IPS-18c (cell line): ENCODE results near the gene CATSPERZ.
A peak's percentile ranks its signal among the peaks of the same experiment; 100 is the strongest.

Experiments used
- H3K4me3 ChIP-seq: 2 replicates; pipeline ENCODE4 v1.7.0; 2013; ENCODE audit warnings: low read depth, mild to moderate bottlenecking, low read length, moderate library complexity; ENCODE audit not compliant: insufficient read depth
- H3K9me3 ChIP-seq: one replicate; pipeline ENCODE4 v1.6.1; 2013; ENCODE audit warnings: mild to moderate bottlenecking, low read length, moderate library complexity; ENCODE audit not compliant: control insufficient read depth, insufficient read depth

Gene CATSPERZ

GRCh38 chr11:64278576-64279190 is 21.5 kb upstream of the CATSPERZ start:
- no peak overlapping the region for H3K4me3 ChIP-seq

GRCh38 chr11:64281957-64282770 is 18.0 kb upstream of the CATSPERZ start:
- Histone ChIP-seq H3K9me3 (no peaks in the 10 kb centered on the region), H3K4me3 (no peak overlapping the region; the same call in 1 of the 2 replicates)

More at GRCh38 chr11:64278576-64279190, 21.5 kb upstream of the CATSPERZ start:
- H3K9me3 ChIP-seq: no peaks in the 10 kb centered on the region

- H3K9me3 ChIP-seq: no peaks in the 10 kb centered on the region
- H3K4me3 ChIP-seq: no peak overlapping the region
Observed at GRCh38 chr11:64283092-64283491, 17.1 kb upstream of the CATSPERZ start.

GRCh38 chr11:64284048-64284961 is 15.9 kb upstream of the CATSPERZ start, which contains the start of gene BAD:
TSS of gene BAD (minus strand) at chr11:64284665. CDS start at chr11:64284368, 297 bp downstream.
- Histone ChIP-seq H3K9me3 (no peaks in the 10 kb centered on the region), H3K4me3 (peak within 1 kb of the TSS; percentile 84)

GRCh38 chr11:64284962-64285884 is 14.9 kb upstream of the CATSPERZ start, which contains the start of gene GPR137:
TSS of gene GPR137 (plus strand) at chr11:64285848. CDS start at chr11:64286525, 677 bp downstream.
- Histone ChIP-seq H3K4me3 (peak within 1 kb of the TSS; percentile 84), H3K9me3 (no peaks in the 10 kb centered on the region)

- Histone ChIP-seq H3K9me3 (no peaks in the 10 kb centered on the region), H3K4me3 (peak overlapping the region; percentile 84)
Observed at GRCh38 chr11:64285885-64286800, 14.0 kb upstream of the CATSPERZ start.

- H3K4me3 ChIP-seq: no peak overlapping the region
- H3K9me3 ChIP-seq: no peaks in the 10 kb centered on the region
Observed at GRCh38 chr11:64286801-64287159, 13.4 kb upstream of the CATSPERZ start.

- Histone ChIP-seq H3K9me3 (no peaks in the 10 kb centered on the region), H3K4me3 (no peak overlapping the region)
Observed at GRCh38 chr11:64287676-64288352, 12.3 kb upstream of the CATSPERZ start.

- H3K9me3 ChIP-seq: no peaks in the 10 kb centered on the region
- H3K4me3 ChIP-seq: no peak overlapping the region
Observed at GRCh38 chr11:64288353-64288750, 11.8 kb upstream of the CATSPERZ start.

- Histone ChIP-seq H3K4me3 (no peak overlapping the region), H3K9me3 (no peaks in the 10 kb centered on the region)
Observed at GRCh38 chr11:64289002-64289564, 11.1 kb upstream of the CATSPERZ start.

- peak overlapping the region; percentile 46; the same call in 1 of the 2 replicates for H3K4me3 ChIP-seq
- no peaks in the 10 kb centered on the region for H3K9me3 ChIP-seq
Observed at GRCh38 chr11:64290352-64291261, 9.6 kb upstream of the CATSPERZ start.

- Histone ChIP-seq H3K9me3 (no peaks in the 10 kb centered on the region), H3K4me3 (peak within 1 kb of the TSS; percentile 46)
Observed at GRCh38 chr11:64291262-64291751, 8.9 kb upstream of the CATSPERZ start, which contains the start of gene KCNK4. TSS of gene KCNK4 (plus strand) at chr11:64291302. CDS start at chr11:64293019, 1,717 bp downstream.

GRCh38 chr11:64291752-64292459 is 8.3 kb upstream of the CATSPERZ start:
- no peaks in the 10 kb centered on the region for H3K9me3 ChIP-seq
- peak overlapping the region; percentile 46 for H3K4me3 ChIP-seq
